GM23248 (cell line): ENCODE results near the gene POTEI. TPM values are rescaled to one million over a fixed set of nuclear protein-coding genes. Genes with fewer than 3 reads are reported as not detected.
"Not testable (repeated sequence)": the region's sequence is repeated elsewhere in the genome, so short reads cannot be mapped to it uniquely, and the experiment has no call there.

ENCODE experiments used
- DNase-seq: peaks from one replicate; pipeline ENCODE4 v3.0.0-alpha.2; 2015
- H2AFZ ChIP-seq: fragments of 200-600 bp; sonication (generic); 2 replicates; pipeline ENCODE4 v1.6.1; 2016; ENCODE audit warnings: antibody characterized with exemption
- H3F3A ChIP-seq: fragments of 200-600 bp; sonication (generic); 2 replicates; pipeline ENCODE4 v1.6.1; 2016; ENCODE audit warnings: mild to moderate bottlenecking, antibody characterized with exemption, mixed run types; ENCODE audit not compliant: insufficient read depth
- H3K27ac ChIP-seq: fragments of 200-600 bp; sonication (generic); 2 replicates; pipeline ENCODE4 v1.5.1; 2016; ENCODE audit warnings: mild to moderate bottlenecking
- H3K27me3 ChIP-seq: fragments of 200-600 bp; sonication (generic); replicated peaks from 2 replicates; pipeline ENCODE4 v1.6.1; 2016; ENCODE audit warnings: mild to moderate bottlenecking; ENCODE audit not compliant: insufficient read depth
- H3K36me3 ChIP-seq: fragments of 200-600 bp; sonication (generic); 2 replicates; pipeline ENCODE4 v1.6.1; 2016; ENCODE audit warnings: low read depth, mild to moderate bottlenecking
- H3K4me1 ChIP-seq: fragments of 200-600 bp; sonication (generic); 2 replicates; pipeline ENCODE4 v1.6.1; 2016; ENCODE audit warnings: mild to moderate bottlenecking; ENCODE audit not compliant: insufficient read depth
- H3K4me2 ChIP-seq: fragments of 200-600 bp; sonication (generic); one replicate; pipeline ENCODE4 v1.6.1; 2016; ENCODE audit warnings: mild to moderate bottlenecking; ENCODE audit not compliant: unreplicated experiment
- H3K4me3 ChIP-seq: fragments of 200-600 bp; sonication (generic); 2 replicates; pipeline ENCODE4 v1.5.1; 2016; ENCODE audit warnings: mild to moderate bottlenecking
- H3K79me2 ChIP-seq: fragments of 200-600 bp; sonication (generic); 2 replicates; pipeline ENCODE4 v1.6.1; 2016; ENCODE audit warnings: mild to moderate bottlenecking; ENCODE audit not compliant: insufficient read depth
- H3K9ac ChIP-seq: fragments of 200-600 bp; sonication (generic); 2 replicates; pipeline ENCODE4 v1.6.1; 2016; ENCODE audit warnings: mild to moderate bottlenecking
- H3K9me2 ChIP-seq: fragments of 200-600 bp; sonication (generic); 2 replicates; pipeline ENCODE4 v1.6.1; 2016; ENCODE audit warnings: mixed run types, mild to moderate bottlenecking, moderate library complexity; ENCODE audit not compliant: insufficient read depth
- H3K9me3 ChIP-seq: fragments of 200-600 bp; sonication (generic); one replicate; pipeline ENCODE4 v1.6.1; 2017; ENCODE audit warnings: low read depth
- H4K20me1 ChIP-seq: fragments of 200-600 bp; sonication (generic); 2 replicates; pipeline ENCODE4 v1.6.0; 2016; ENCODE audit not compliant: insufficient read depth
- WGBS, 2 experiments: methylation state at CpG; one replicate each; pipeline ENCODE4 v1.1.6; 2015 to 2017; ENCODE audit warnings: low lambda C conversion rate in 2 of 2, low coverage in 1 of 2; ENCODE audit errors: missing lambda C conversion rate in 2 of 2; 5-methylcytosine and 5-hydroxymethylcytosine counted together
- in situ Hi-C: fragments of 300-500 bp; cut with MboI; formaldehyde crosslinking; loops from 2 replicates; pipeline ENCODE4 v1.15.0; 2020
- polyA plus RNA-seq: library from polyadenylated mRNA; unstranded; fragments of >200 nt; fragmentation: Nextera tagmentation; extraction: Ambion mirVana; gene quantifications from 2 replicates; pipeline ENCODE4 v1.2.1, GENCODE V29; 2016
- total RNA-seq: library from RNA; depleted of rRNA; stranded (reverse); fragments of >200 nt; shearing (Covaris generic); gene quantifications from 2 replicates; pipeline ENCODE4 v1.2.3, GENCODE V29; 2014

The POTEI gene
- total and polyA plus RNA-seq, 2 experiments from 2014 or later: not detected

DNA sequence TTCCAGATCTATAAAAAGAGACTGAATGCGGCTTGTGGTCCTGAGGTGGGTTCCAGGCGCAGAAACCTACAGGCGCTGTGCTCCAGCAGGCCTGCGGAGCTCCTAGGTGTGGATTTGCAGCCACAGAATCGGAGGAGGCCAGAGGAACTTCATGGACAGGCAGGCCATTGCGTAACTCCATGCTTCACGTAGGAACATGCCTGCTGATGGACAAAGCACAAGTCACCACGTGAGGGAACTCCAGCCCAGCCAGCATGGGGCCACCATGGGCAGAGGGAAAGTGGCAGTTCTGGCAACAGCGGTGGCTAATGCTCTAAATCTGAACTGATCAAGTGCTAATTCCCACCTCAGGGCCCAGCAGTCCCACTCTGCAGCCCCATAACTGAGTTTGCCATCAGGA lies 29.1 kb upstream of the POTEI start:
- H2AFZ ChIP-seq, H3K27ac ChIP-seq, H3K9ac ChIP-seq, H3K79me2 ChIP-seq, H3K9me2 ChIP-seq, in situ Hi-C loops, H3F3A ChIP-seq, H3K4me1 ChIP-seq, H3K4me2 ChIP-seq, H3K27me3 ChIP-seq, H3K36me3 ChIP-seq, H3K4me3 ChIP-seq, H3K9me3 ChIP-seq, H4K20me1 ChIP-seq, DNase-seq: not testable (repeated sequence)
- WGBS, 2 experiments: no CpG with 5 or more reads among the region's 9 CpGs

- not testable (repeated sequence) for H3K4me1 ChIP-seq, H3K9me3 ChIP-seq
Observed at GRCh38 chr2:130536654-130537053, 27.5 kb upstream of the POTEI start.

DNA sequence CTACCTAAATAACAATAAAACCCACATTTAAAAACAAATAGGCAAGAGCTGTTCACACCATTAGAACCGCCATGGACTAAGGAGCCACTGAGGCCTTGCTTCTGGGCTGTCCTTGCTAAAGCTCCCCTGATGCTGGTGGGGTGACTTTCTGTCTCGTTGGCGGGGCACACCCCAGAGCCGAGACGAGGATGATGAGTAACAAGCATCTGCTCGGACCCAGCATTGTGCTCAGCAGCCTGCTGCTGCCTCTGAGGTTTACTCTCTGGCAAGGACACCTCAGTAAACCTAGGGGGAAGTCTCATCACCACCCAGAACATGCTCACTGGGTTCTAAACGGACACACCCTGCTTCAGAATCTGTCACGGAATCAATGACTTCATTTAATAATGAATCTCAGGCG lies 22.5 kb upstream of the POTEI start:
- in situ Hi-C loops, H2AFZ ChIP-seq, H3F3A ChIP-seq, H3K4me2 ChIP-seq, H3K9me2 ChIP-seq, H3K4me3 ChIP-seq, H3K4me1 ChIP-seq, H3K9me3 ChIP-seq, H4K20me1 ChIP-seq, H3K9ac ChIP-seq, DNase-seq, H3K79me2 ChIP-seq, H3K36me3 ChIP-seq, H3K27me3 ChIP-seq, H3K27ac ChIP-seq: not testable (repeated sequence)
- WGBS, 2 experiments: no CpG with 5 or more reads among the region's 9 CpGs

More at GRCh38 chr2:130536654-130537053, 27.5 kb upstream of the POTEI start:
- DNase-seq, in situ Hi-C loops, H4K20me1 ChIP-seq, H3K4me3 ChIP-seq, H3K79me2 ChIP-seq, H3K4me2 ChIP-seq, H3K27ac ChIP-seq, H3F3A ChIP-seq, H3K27me3 ChIP-seq, H3K9ac ChIP-seq, H3K36me3 ChIP-seq, H2AFZ ChIP-seq, H3K9me2 ChIP-seq: not testable (repeated sequence)
- no CpG with 5 or more reads among the region's 7 CpGs for WGBS, 2 experiments

- H3K9me2 ChIP-seq, H3K79me2 ChIP-seq, H2AFZ ChIP-seq, H3K9me3 ChIP-seq, DNase-seq, H3K9ac ChIP-seq, H3K4me1 ChIP-seq, H3K27ac ChIP-seq, in situ Hi-C loops, H3F3A ChIP-seq, H3K4me2 ChIP-seq, H3K36me3 ChIP-seq, H4K20me1 ChIP-seq, H3K4me3 ChIP-seq, H3K27me3 ChIP-seq: not testable (repeated sequence)
- no CpG with 5 or more reads among the region's 5 CpGs for WGBS, 2 experiments
Observed at GRCh38 chr2:130531225-130531624, 22.1 kb upstream of the POTEI start.

- H2AFZ ChIP-seq, H3K27ac ChIP-seq, H3K9ac ChIP-seq, DNase-seq, H3K9me2 ChIP-seq, H3K79me2 ChIP-seq, in situ Hi-C loops, H3K36me3 ChIP-seq, H3K4me3 ChIP-seq, H3F3A ChIP-seq, H3K27me3 ChIP-seq, H3K4me1 ChIP-seq, H3K9me3 ChIP-seq, H4K20me1 ChIP-seq, H3K4me2 ChIP-seq: not testable (repeated sequence)
- no CpG with 5 or more reads among the region's 4 CpGs for WGBS, 2 experiments
Observed at GRCh38 chr2:130530212-130530611, 21.1 kb upstream of the POTEI start.

- WGBS, 2 experiments: no CpG with 5 or more reads among the region's 6 CpGs
- in situ Hi-C loops, H2AFZ ChIP-seq, H3K9ac ChIP-seq, H4K20me1 ChIP-seq, H3K27ac ChIP-seq, DNase-seq, H3K4me2 ChIP-seq, H3K4me3 ChIP-seq, H3K9me3 ChIP-seq, H3F3A ChIP-seq, H3K79me2 ChIP-seq, H3K4me1 ChIP-seq, H3K27me3 ChIP-seq, H3K9me2 ChIP-seq, H3K36me3 ChIP-seq: not testable (repeated sequence)
Observed at GRCh38 chr2:130529545-130529944, 20.4 kb upstream of the POTEI start.

GRCh38 chr2:130527365-130527967 lies 18.3 kb upstream of the POTEI start:
- H3F3A ChIP-seq, H3K9me3 ChIP-seq, H2AFZ ChIP-seq, H3K27ac ChIP-seq, H4K20me1 ChIP-seq, H3K4me1 ChIP-seq, H3K79me2 ChIP-seq, H3K27me3 ChIP-seq, H3K9ac ChIP-seq, H3K4me2 ChIP-seq, H3K9me2 ChIP-seq, DNase-seq, in situ Hi-C loops, H3K36me3 ChIP-seq, H3K4me3 ChIP-seq: not testable (repeated sequence)
- WGBS, 2 experiments: no CpG with 5 or more reads among the region's 40 CpGs

GRCh38 chr2:130522390-130522789 lies 13.3 kb upstream of the POTEI start:
- not testable (repeated sequence) for H2AFZ ChIP-seq

More at GRCh38 chr2:130522390-130522789, 13.3 kb upstream of the POTEI start:
- H3F3A ChIP-seq, in situ Hi-C loops, H3K79me2 ChIP-seq, H3K27me3 ChIP-seq, H3K9me3 ChIP-seq, DNase-seq, H3K27ac ChIP-seq, H3K9ac ChIP-seq, H3K9me2 ChIP-seq, H4K20me1 ChIP-seq, H3K36me3 ChIP-seq, H3K4me3 ChIP-seq, H3K4me1 ChIP-seq, H3K4me2 ChIP-seq: not testable (repeated sequence)
- WGBS, 2 experiments: no CpG with 5 or more reads among the region's 23 CpGs
